Gastroesophageal sphincter (tissue), 3 donors: ENCODE data around the gene CLCN1.

Experiments
- POLR2A ChIP-seq, 2 donors: fragments of 450-650 bp; IDR thresholded peaks; one replicate each; pipeline ENCODE4 v1.6.1; 2017; ENCODE audit warnings: antibody characterized with exemption in 2 of 2, mild to moderate bottlenecking in 2 of 2, moderate library complexity in 1 of 2
- TF ChIP-seq, protein P1 (sequence below), 4 experiments: fragments of 200-600 bp in 2 of 4; fragments of 450-650 bp in 2 of 4; sonication (generic) in 1 of 4; IDR thresholded peaks; one replicate each; pipeline ENCODE4 v1.5.1; 2017 to 2019; ENCODE audit warnings: antibody characterized with exemption in 4 of 4, mild to moderate bottlenecking in 2 of 4, moderate library complexity in 2 of 4

GRCh38 chr7:143395187-143396149 lies 79.6 kb downstream of the CLCN1 start:
- TF ChIP-seq, protein P1, sequence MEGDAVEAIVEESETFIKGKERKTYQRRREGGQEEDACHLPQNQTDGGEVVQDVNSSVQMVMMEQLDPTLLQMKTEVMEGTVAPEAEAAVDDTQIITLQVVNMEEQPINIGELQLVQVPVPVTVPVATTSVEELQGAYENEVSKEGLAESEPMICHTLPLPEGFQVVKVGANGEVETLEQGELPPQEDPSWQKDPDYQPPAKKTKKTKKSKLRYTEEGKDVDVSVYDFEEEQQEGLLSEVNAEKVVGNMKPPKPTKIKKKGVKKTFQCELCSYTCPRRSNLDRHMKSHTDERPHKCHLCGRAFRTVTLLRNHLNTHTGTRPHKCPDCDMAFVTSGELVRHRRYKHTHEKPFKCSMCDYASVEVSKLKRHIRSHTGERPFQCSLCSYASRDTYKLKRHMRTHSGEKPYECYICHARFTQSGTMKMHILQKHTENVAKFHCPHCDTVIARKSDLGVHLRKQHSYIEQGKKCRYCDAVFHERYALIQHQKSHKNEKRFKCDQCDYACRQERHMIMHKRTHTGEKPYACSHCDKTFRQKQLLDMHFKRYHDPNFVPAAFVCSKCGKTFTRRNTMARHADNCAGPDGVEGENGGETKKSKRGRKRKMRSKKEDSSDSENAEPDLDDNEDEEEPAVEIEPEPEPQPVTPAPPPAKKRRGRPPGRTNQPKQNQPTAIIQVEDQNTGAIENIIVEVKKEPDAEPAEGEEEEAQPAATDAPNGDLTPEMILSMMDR (IDR thresholded peaks at IDR 0.05): peak in 1 of 4 experiments; percentile 28
- TF ChIP-seq POLR2A (IDR thresholded peaks at IDR 0.05): no peak
